Superior temporal gyrus (tissue), 1 donor: ENCODE data around the gene TBL1Y.
"Not testable (repeated sequence)": the region's sequence is repeated elsewhere in the genome, so short reads cannot be mapped to it uniquely, and the experiment has no call there.

ENCODE experiments used
- DNase-seq: peaks from one replicate; pipeline ENCODE4 v3.0.0-alpha.2; 2016; ENCODE audit errors: extremely low spot score

TBL1Y gene

DNA sequence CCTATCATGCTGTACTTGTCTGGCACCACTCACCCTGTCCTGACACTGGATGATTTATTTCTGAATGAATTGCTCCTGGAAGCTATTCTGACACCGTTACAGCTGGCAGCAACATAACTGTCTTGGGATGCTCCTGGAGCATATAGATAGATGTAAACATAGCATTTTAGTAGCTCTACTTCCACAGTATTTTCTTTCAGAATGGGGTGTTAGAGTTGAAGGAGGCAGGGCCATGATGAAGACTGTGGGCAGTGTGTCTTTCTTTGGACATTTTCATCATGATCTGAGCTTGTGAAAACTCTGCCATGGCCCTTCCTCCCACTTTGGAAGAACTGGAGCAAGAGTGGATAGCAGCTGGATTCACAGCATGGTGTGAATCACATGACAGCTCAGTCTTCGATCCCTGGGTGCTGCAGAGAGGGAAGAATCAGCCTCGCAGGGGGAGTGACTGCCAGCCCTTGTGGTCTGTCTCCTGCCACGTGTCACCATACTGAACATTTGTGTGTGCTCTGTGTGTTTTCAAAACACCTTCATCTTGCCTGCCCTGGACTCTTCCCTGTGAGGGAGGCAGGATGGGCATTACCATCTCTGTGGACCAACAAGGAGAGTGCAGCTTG, 61.9 kb downstream of the TBL1Y start:
- no peak for DNase-seq

DNA sequence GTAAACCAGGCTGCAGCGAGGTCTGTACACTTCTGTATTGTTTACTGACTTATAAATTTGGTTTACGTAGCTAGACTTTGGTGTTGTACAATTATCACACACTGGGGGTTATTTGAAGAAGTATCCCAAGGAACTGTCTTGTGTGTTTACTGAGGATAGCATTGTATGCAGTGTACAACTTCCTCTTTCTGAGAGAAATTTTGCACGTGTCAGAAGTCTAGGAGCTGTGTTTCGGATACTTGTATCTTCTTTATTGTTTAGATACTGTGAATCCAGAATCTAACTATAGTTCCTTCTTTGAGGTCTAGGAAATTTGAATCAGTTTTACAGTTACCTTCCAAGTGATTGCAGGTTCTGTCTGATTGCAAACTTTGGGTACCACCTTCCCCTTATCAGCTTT, 64.5 kb downstream of the TBL1Y start:
- DNase-seq: no peak

DNA sequence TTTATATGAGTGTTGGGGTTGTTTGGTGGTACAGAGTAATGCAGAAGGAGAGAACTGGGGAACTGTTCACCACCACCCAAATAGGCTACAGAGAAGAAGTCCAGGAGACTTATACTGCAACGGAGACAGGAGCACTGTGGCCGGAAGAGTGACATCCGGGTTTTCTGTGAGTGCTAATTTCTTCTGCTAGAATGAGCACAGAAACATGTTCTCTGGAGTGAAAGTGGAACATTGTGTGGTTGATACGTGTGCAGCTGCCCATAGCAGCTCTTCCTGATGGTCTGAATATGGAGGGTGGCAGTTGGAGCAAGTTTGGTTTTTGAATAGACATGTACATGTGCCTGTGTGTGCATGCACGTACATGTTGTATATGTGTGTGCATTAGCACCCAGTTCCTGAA, 67.3 kb downstream of the TBL1Y start:
- no peak for DNase-seq

DNA sequence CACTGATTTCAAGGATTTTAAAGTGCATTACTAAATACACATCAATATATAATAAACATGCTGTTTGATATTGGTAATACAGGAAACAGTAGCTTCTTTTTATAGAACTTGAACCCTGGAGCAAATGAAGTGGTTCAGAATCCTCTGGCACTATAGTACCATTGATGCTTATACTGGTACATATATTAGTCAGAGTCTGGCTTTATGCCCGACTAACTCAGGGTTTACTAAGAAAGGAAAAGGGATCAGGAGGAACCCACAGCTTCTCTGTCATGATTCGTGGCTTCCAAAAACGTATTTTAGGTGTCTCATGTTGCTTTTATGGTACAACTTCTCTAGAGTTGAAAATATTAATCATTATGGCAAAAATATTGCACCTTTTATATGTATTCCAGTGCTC, 72.7 kb downstream of the TBL1Y start:
- DNase-seq: no peak

DNA sequence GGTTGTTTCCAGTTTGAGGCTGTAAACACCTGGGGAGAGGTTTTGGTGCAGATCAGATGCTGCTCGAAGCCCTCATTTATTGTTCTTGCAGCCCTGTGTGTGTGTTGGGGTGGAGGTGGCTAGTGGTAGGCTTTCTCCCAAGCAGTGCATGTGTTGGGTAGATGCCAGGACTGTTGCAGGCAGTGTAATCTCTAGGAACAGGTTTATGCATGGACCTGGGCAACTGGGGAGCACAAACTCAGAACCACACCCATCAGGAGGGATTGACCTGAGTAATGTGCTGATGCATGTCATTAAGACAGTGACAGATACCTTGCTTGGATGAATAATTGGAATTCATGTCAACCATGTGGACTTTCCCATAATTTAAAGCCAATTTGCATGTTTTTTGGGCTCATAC, 77.3 kb downstream of the TBL1Y start:
- no peak for DNase-seq

DNA sequence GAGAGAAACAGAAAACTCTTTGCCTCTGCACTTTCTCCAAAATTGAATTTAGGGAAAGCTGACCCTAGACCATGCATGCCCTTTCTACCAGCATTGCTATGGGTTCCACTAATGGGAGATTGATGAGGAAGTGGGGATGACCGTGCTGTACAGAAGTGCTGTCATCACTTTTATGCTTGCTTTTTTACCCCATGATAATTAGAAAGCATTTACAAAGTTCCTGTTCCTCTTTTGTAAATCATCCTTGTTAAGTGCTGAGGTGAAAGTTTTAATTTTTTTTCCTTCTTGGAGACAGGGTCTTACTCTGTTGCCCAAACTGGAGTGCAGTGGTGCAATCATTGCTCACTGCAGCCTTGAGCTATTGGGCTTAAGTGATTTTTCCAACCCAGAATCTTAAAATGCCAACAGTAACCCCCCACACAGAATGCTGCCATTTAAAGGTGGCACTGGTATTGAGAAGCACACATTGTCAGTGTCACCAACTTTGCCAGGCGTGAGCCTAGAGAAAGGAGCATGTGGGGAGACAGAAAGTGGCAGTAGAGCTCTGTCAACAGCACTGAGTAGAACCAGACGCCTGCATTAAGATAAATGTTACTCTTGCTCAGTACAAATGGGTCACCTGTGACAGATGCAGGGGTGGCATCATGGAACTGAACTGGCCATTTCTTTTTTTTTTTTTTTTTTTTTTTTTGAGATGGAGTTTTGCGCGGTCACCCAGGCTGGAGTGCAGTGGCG, 79.6 kb downstream of the TBL1Y start:
- DNase-seq: no peak

DNA sequence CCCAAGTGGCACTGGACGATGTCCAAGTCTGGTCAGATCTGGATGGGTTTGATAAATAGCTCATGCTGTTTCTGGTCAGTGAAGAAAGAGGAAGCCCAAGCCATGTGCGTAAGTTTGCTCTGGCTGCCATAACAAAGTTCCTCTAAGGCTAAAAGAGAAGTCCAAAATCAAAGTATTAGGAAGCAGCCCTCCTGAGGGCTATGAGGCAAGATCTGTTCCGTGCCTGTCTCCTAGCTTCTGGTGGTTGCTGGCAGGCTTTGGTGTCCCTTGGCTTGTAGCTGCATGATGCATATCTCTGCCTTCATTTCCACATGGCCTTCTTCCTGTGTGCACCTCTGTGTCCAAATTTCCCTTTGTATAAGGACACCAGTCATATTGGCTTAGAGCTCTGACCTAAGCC, 81.5 kb downstream of the TBL1Y start:
- no peak for DNase-seq

DNA sequence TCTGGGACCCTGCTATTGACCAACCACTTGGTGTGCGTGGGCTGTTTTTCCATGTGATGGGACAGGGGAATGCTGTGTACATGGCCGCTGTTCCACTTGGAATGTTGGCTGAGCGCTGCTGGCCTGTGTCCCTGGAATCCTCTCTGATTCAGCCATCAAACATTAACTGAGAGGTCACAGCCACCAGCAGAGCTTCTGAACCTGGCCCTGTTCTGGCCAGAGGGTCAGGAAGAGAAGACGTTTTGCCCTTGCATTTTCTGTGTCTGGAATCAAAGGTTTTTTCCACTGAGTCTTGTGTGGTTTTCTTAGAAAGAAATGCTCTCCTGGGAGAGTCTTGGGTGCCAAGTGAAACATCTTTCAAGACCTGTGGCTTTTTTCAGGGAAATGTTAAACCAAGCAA, 85.5 kb downstream of the TBL1Y start:
- DNase-seq: no peak

DNA sequence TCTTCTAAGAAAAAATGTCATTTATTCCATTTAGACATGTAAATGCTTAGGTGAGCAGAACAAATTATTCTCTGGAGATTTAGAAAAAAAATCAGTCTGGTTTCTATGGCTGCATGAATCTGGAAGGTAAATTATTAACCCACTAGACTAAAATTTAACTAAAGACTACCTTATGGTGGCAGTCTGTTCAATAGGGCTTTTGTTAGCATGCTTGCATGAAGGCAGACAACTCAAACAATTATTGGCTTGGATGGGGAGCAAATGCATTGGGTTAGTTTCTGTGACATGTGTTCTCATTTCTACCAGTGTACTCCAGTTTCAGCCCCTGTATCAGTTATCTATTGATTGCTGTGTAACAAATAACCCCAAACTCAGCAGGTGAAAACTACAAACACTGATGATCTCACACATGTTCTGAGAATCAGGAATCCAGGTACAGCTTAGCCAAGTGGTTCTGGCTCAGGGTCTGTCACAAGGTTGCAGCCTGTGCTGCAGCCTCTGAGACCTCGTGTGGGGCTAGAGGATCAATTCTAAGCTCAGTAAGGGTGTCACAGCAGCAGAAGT, 87.1 kb downstream of the TBL1Y start:
- DNase-seq: no peak

DNA sequence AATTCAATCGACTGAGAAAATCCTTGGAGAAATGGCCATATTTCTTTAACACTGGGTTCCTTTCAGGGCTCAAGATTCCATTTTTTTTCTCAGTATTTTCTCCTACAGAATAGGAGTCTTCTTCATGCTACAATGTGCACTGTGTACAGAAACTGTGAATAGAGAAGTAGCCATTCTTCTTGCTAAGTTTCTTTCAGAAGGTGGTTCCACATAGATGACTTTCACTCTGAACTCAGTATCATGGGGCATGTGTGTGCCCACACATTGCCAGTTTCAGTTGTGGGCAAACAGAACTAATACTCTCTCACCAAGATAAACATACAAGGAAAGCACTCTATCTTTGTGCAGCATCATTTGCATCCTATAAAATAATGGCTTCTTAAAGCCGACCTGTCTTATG, 89.4 kb downstream of the TBL1Y start:
- no peak for DNase-seq

DNA sequence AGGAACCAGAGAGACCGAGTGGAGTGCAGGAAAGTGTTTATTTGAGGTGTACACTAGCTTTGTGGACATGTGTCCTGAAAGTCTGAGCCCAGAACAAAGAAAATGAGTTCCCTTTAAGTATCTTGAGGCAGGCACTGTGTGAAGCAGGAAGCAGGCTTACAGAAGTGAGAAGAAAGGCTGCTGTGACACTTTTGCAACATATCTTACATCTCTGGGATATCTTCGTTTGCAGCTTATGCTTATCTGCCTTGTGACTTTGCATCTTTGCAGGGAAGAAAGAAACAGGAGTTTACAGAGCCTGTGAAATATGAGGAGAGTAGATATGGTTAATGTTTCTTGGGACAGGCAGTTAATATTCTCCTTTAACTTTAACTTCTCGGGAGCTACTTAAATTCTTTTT, 92.1 kb downstream of the TBL1Y start:
- DNase-seq: no peak

DNA sequence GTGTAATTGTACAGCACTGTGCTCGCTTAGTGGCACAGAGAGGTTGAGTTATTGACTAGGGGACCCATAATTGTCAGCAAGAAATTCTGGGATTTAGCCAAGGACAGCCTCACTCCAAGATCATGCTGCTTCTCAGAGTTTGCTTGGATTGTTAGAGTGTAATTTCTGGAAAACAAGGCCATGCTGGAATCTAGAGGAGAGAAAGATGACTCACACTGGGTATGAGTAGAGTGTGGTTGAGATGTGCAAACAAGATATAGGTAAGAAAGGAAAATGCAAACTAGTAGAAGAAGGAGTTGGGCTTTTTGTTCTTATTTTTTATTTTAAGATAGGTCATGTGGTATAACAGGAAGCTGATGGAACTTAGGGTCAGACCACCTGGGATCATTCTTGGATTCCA, 97.4 kb downstream of the TBL1Y start:
- no peak for DNase-seq

DNA sequence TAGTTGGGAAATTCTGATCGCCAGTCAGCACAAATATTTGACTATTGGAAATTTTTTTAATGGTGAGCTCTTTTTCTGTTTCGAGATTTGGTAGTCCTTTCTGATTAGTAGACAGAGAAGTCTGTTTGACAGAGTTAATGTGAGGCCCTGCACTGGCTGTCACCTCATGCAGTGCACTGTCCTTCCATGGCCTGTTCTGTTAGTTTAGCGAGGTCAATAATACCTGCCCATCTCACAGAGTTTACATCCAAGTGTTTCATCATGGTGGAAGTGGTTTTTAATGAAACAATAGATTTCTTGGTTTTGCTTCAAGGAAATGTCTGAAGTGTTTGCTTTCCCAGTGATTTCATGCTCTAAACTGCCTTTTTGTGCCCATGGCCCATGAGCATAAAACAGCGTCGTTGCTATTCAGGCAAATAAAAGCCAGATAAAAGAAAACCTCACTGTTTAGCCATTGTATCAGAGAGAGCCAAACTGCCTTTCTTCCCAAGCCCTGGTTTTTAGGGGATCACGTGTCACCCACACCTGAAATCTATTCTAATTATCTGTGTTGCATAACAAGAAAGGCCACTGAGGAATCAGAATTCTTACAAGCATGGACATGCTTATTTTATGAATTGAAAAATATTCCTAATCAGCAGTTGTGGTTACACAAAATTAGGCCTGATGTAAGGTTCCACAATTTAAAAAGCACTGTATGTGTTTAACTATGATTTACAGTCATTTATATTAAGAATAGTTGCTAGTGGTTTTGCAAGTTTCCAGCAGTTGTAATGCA, 98.3 kb downstream of the TBL1Y start:
- DNase-seq: no peak

DNA sequence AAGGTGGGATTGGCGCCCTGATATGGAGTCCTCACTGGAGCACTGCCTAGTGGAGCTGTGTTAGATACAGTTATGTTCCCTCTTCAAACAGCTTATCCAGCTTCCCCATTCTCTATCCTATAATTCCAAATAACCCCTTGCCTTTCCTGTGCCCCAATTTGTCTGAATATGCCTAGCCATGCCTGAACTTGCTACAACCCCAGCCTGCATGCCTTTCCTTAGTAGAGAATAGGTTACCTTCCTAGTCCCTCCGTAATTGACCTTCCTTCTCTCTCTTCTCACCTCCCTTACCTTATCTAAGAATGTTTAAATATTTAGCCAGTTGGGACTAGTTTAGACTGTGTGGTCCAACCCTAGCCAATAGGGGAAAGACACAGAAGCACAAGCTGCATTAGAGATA, 102.6 kb downstream of the TBL1Y start:
- DNase-seq: no peak

DNA sequence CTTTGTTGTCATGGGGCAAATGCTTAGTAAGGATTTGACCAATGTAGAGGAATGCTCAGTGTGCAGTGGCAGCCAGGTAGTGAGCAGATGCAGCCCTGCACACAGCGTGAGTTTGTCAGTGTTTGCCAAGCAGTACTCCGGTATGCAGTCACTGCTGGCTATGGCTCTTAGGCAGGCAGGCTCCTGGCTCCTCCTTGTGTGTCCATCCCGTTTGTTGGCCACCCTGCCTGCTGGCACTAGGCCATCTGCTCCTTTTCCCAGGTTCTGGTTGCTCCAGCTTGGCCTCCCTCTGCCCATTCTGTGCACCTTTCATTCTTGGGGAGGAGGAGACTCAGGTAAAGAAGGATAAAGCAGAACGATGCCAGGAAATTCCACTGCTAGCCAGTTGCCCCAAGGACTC, 106.0 kb downstream of the TBL1Y start:
- DNase-seq: no peak

DNA sequence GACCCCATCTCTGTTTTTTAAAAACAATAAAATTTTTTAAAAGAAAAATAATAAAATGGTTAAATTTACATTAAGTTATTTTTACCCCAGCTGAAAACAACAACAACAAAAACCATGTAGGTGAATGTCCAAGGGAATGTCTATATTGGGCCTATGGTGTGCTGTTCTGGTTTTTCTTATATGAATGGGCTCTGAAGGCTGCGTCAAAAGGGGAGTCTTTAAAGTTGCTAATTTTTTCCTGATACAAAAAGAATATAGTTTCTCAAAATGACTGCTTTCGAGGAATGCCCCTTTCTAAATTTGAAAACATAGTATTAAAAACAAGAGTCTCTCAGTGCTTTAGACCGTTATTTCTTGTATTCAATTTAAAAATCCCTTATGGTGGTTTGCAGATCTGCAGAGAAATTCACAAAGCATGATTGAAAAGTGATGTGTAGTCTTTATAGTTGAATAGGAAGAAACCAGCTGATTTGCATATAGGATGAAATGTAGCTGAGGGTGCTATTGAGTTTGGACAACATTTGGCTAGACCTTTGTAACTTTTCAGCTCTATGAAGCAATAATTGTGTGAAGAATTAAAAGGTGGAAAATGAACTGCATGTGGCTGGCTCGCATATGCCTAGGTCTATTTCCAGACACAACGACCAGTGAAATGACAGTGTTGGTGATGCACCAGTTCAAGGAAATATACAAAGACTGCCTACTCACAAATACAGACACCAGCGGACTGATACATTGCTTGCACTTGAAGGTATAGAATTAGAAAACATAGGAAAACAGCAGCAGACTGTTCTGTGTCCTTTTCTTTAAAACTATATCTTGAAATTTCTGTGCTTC, 107.0 kb downstream of the TBL1Y start:
- DNase-seq: no peak

DNA sequence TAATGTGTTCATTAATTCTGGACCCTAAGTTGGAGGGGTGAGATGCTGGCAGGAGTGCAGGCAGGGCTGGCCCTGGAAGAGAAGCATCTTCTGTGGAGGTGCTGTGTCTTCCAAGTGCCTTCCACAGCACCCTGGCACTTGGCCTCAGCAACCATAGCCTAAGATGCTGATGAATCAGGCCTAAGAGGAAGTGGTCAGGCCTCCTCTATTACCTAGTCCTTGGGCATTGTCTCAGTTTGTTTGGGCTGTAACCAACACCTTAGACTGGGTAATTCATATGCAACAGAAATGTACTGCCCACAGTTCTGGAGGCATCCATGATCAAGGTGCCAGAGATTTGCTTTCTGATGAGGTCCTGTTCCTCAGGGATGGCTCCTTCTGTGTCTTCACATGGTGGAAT, 128.5 kb downstream of the TBL1Y start:
- no peak for DNase-seq

DNA sequence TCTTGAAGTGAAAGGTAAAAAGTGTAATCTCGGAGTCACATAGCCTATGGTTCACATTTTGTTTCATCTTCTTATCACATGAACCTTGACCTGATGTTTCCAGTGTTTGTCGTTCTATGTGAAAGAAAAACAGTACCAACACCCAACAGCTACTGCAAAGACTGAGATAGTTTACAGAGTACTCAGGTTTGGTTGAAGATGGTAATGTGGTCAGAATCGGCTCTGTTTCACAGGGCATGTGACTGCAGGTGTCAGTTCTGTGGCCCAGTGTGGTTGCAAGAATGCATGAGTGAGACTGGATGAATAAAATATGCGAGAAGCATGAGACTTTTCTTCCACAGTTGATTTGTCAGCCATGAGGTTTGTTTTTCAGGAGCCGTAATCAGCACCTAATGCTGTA, 130.2 kb downstream of the TBL1Y start:
- no peak for DNase-seq

DNA sequence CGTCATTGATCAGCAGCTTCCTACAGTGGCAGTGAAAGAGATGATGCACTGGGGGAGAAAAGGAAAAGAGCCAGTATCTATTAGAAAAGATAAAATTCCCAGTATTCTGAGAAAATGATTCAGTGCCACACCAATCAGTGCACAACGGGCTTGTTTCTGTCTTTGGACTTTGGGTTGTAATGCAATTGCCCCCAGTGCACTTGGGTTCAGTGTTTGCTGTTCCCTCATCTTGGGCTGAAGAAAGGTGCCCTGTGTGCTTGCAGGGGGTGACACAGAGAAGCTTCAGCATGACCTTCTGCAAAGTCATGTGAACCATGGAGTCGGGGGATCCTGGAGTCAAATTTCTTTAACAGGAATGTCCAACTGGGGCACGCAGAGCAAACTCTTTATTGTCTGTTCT, 131.5 kb downstream of the TBL1Y start:
- DNase-seq: no peak

DNA sequence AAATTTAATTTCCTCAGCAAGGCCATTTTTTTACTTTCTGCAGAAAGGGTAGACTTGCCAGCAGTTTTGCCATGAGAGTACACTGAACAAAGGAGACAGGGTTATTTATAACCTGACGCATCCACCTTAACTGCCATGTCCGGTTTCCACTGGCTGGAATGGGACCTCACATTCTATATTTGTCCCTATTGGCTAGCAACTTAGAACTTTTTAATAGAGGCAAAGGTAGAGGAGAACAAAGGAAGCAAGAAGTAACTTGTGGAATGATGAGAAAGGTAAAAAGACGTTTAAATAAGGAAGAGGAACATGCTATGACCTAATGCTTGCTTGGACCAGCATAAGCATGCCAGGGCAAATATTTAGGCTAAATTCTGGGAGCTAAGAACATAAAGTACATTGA, 142.0 kb downstream of the TBL1Y start:
- DNase-seq: not testable (repeated sequence)

DNA sequence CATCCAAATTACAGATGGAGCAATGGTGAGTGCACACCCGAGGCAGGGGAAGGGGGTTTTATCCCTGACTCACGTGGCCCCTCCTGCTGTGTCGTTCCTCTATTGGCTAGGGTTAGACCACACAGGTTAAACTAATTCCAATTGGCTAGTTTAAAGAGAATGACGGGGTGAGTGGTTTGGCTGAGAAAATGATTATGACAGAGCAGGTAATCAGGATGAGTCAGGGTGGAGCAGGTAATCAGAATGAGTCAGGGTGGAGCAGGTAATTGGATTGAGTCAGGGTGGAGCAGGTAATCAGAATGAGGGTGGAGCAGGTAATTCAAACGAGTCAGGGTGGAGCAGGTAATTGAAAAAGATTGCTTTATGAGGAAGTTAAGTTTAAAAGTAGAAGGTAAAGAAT, 146.4 kb downstream of the TBL1Y start:
- DNase-seq: no peak

DNA sequence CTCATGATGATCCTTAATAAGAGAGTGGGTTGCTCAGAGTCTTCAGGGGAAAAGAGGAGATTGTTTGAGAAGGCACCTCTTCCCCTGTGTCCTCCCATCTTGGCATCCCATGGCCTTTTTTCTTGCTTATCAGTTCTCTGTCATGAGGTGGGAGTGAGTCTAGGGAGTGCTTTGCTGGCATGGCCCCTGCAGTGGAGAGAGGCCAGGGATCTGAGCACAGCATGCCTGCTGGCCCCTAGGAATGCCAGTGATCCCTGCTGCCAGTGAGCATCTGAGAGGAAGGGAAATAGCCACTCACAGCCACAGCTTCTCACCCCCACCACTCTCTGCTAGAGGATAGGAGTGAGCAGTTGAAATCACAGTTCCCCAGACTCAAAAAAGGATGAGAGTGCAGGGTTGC, 168.2 kb downstream of the TBL1Y start:
- DNase-seq: no peak
